DOHH2 (cell line): ENCODE measurements around the gene TTYH2.

Source experiments
- H3F3A ChIP-seq: fragments of 200-600 bp; sonication (generic), shearing (Covaris generic); 2 replicates; pipeline ENCODE4 v1.6.0; 2016; ENCODE audit warnings: antibody characterized with exemption, mild to moderate bottlenecking; ENCODE audit not compliant: control insufficient read depth, insufficient read depth
- H3K27ac ChIP-seq: fragments of 200-600 bp; sonication (generic); 2 replicates; pipeline ENCODE4 v1.5.1; 2014; ENCODE audit warnings: low read depth, mild to moderate bottlenecking, low read length, moderate library complexity
- H3K27me3 ChIP-seq: fragments of 200-600 bp; sonication (generic); 2 replicates; pipeline ENCODE4 v1.6.1; 2014; ENCODE audit warnings: mild to moderate bottlenecking, low read length, mixed read lengths; ENCODE audit not compliant: control insufficient read depth
- H3K36me3 ChIP-seq: fragments of 200-600 bp; sonication (generic); 2 replicates; pipeline ENCODE4 v1.6.1; 2014; ENCODE audit warnings: mild to moderate bottlenecking, low read length, moderate library complexity, mixed read lengths; ENCODE audit not compliant: control insufficient read depth
- H3K4me1 ChIP-seq: fragments of 200-600 bp; sonication (generic); 2 replicates; pipeline ENCODE4 v1.6.1; 2014; ENCODE audit warnings: mild to moderate bottlenecking, low read length, mixed read lengths; ENCODE audit not compliant: control insufficient read depth
- H3K4me2 ChIP-seq: fragments of 200-600 bp; sonication (generic); 2 replicates; pipeline ENCODE4 v1.6.0; 2014; ENCODE audit warnings: mild to moderate bottlenecking, low read length, moderate library complexity
- H3K4me3 ChIP-seq: fragments of 200-600 bp; sonication (generic); 2 replicates; pipeline ENCODE4 v1.5.1; 2014; ENCODE audit warnings: mild to moderate bottlenecking, low read length, mixed read lengths
- H3K79me2 ChIP-seq: fragments of 200-600 bp; sonication (generic); 2 replicates; pipeline ENCODE4 v1.6.1; 2014; ENCODE audit warnings: mild to moderate bottlenecking, low read length, mixed read lengths; ENCODE audit not compliant: control insufficient read depth
- H3K9me2 ChIP-seq: fragments of 200-600 bp; sonication (generic); replicated peaks from 2 replicates; pipeline ENCODE4 v1.6.1; 2014; ENCODE audit warnings: mild to moderate bottlenecking, low read length, mixed read lengths; ENCODE audit not compliant: control insufficient read depth
- H3K9me3 ChIP-seq: fragments of 200-600 bp; sonication (generic); 2 replicates; pipeline ENCODE4 v1.6.1; 2014; ENCODE audit warnings: antibody characterized with exemption, low read length, mixed read lengths; ENCODE audit not compliant: control insufficient read depth, insufficient read depth
- H4K20me1 ChIP-seq: fragments of 200-600 bp; sonication (generic); 2 replicates; pipeline ENCODE4 v1.6.0; 2014; ENCODE audit warnings: low read depth, mild to moderate bottlenecking, antibody characterized with exemption, low read length, moderate library complexity; ENCODE audit not compliant: control insufficient read depth, insufficient read depth
- EZH2phosphoT487 ChIP-seq: fragments of 200-600 bp; sonication (generic); IDR thresholded peaks from 2 replicates; pipeline ENCODE4 v1.6.1; 2017; ENCODE audit warnings: borderline replicate concordance, mild to moderate bottlenecking, antibody characterized with exemption, low read length, moderate library complexity, mixed read lengths
- TF ChIP-seq, protein P1 (sequence below): fragments of 200-600 bp; sonication (generic); IDR thresholded peaks from one replicate; pipeline ENCODE4 v1.5.1; 2014; ENCODE audit warnings: antibody characterized with exemption, mild to moderate bottlenecking, low read depth, low read length; ENCODE audit not compliant: poor library complexity, severe bottlenecking

TTYH2 gene

GRCh38 chr17:74231928-74232907 lies 18.8 kb downstream of the TTYH2 start:
- Histone ChIP-seq H4K20me1 (no peaks in the 10 kb centered on the region), H3K79me2 (no peaks in the 10 kb centered on the region), H3K27me3 (no peaks in the 10 kb centered on the region), H3F3A (no peaks in the 10 kb centered on the region), H3K9me3 (no peaks in the 10 kb centered on the region), H3K4me3 (no peak overlapping the region), H3K27ac (no peak overlapping the region), H3K4me2 (no peak overlapping the region), H3K4me1 (no peaks in the 10 kb centered on the region), H3K36me3 (no peaks in the 10 kb centered on the region), H3K9me2 (no peaks in the 10 kb centered on the region)
- TF ChIP-seq EZH2phosphoT487 = no peak
- TF ChIP-seq, protein P1, sequence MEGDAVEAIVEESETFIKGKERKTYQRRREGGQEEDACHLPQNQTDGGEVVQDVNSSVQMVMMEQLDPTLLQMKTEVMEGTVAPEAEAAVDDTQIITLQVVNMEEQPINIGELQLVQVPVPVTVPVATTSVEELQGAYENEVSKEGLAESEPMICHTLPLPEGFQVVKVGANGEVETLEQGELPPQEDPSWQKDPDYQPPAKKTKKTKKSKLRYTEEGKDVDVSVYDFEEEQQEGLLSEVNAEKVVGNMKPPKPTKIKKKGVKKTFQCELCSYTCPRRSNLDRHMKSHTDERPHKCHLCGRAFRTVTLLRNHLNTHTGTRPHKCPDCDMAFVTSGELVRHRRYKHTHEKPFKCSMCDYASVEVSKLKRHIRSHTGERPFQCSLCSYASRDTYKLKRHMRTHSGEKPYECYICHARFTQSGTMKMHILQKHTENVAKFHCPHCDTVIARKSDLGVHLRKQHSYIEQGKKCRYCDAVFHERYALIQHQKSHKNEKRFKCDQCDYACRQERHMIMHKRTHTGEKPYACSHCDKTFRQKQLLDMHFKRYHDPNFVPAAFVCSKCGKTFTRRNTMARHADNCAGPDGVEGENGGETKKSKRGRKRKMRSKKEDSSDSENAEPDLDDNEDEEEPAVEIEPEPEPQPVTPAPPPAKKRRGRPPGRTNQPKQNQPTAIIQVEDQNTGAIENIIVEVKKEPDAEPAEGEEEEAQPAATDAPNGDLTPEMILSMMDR = no peak

GRCh38 chr17:74233937-74234336 lies 20.6 kb downstream of the TTYH2 start:
- Histone ChIP-seq H3K36me3 (no peaks in the 10 kb centered on the region), H3K27ac (no peak overlapping the region), H3K27me3 (no peaks in the 10 kb centered on the region)

DNA sequence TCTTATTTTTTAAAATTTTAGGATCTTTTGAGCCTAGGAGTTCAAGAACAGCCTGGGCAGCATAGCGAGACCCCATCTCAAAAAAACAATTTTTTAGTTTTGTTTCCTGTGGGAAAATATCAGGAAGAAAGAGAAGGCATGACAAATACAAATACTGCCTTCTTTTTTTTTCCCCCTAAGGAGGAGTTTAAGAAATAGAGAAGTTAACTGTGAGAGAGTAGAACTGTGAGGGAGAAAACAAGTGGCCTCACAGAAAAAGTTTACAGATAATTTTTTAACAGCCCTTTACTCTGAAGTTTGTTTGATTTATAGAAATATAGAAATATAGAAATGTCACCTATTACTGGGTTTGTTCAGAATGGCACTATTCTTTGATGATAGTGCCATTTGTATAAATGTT lies 21.1 kb downstream of the TTYH2 start:
- H3K79me2 ChIP-seq = no peaks in the 10 kb centered on the region
- H3K27ac ChIP-seq = no peak overlapping the region
- no peaks in the 10 kb centered on the region for H3K36me3 ChIP-seq
- no peaks in the 10 kb centered on the region for H3K9me2 ChIP-seq
- no peaks in the 10 kb centered on the region for H3K9me3 ChIP-seq
- no peaks in the 10 kb centered on the region for H4K20me1 ChIP-seq
- TF ChIP-seq EZH2phosphoT487 = no peak
- TF ChIP-seq, protein P1 = no peak
- H3K4me1 ChIP-seq = no peaks in the 10 kb centered on the region
- H3K4me3 ChIP-seq = no peak overlapping the region
- no peak overlapping the region for H3K4me2 ChIP-seq
- no peaks in the 10 kb centered on the region for H3K27me3 ChIP-seq
- H3F3A ChIP-seq = no peaks in the 10 kb centered on the region

More at GRCh38 chr17:74233937-74234336, 20.6 kb downstream of the TTYH2 start:
- no peak overlapping the region for H3K4me3 ChIP-seq
- H3K9me3 ChIP-seq = no peaks in the 10 kb centered on the region
- no peaks in the 10 kb centered on the region for H3F3A ChIP-seq
- H3K4me1 ChIP-seq = no peaks in the 10 kb centered on the region
- no peaks in the 10 kb centered on the region for H4K20me1 ChIP-seq
- H3K9me2 ChIP-seq = no peaks in the 10 kb centered on the region
- H3K4me2 ChIP-seq = no peak overlapping the region
- no peaks in the 10 kb centered on the region for H3K79me2 ChIP-seq
- TF ChIP-seq, protein P1 = no peak
- no peak for TF ChIP-seq EZH2phosphoT487
